Kidney epithelial cell (primary cell): ENCODE results near the gene CHID1. TPM values are rescaled to one million over a fixed set of nuclear protein-coding genes. Genes with fewer than 3 reads are reported as not detected.

Source experiments
- DNase-seq: peaks from one replicate; pipeline ENCODE4 v3.0.0-alpha.2; 2010; ENCODE audit warnings: low read depth
- H3K27me3 ChIP-seq: 2 replicates; pipeline ENCODE4 v1.6.0; 2011; ENCODE audit warnings: low read length; ENCODE audit not compliant: control insufficient read depth, insufficient read depth
- H3K36me3 ChIP-seq: 2 replicates; pipeline ENCODE4 v1.5.1; 2011; ENCODE audit warnings: low read length; ENCODE audit not compliant: control insufficient read depth, insufficient read depth
- H3K4me3 ChIP-seq: 2 replicates; pipeline ENCODE4 v1.5.1; 2011; ENCODE audit warnings: low read depth, mild to moderate bottlenecking, control low read depth, low read length
- CTCF ChIP-seq: IDR thresholded peaks from 2 replicates; pipeline ENCODE4 v1.5.1; 2011; ENCODE audit warnings: mild to moderate bottlenecking, moderate library complexity, low read length, control low read depth, inconsistent platforms; ENCODE audit not compliant: insufficient read depth, poor library complexity, severe bottlenecking
- total RNA-seq: library from RNA; depleted of rRNA; stranded (reverse); fragments of >200 nt; gene quantifications from 2 replicates; pipeline ENCODE4 v1.2.3, GENCODE V29; 2015

The CHID1 gene
- total RNA-seq, 1 donor from 2014 or later: 90.0 TPM

GRCh38 chr11:905952-906351, 4.7 kb downstream of the CHID1 start:
- no peak overlapping the region for H3K4me3 ChIP-seq
- no peak for DNase-seq
- TF ChIP-seq CTCF: no peak
- H3K36me3 ChIP-seq: peaks cover 2% of the 10 kb centered on the region
- H3K27me3 ChIP-seq: no peaks in the 10 kb centered on the region

GRCh38 chr11:904380-904779, 6.2 kb downstream of the CHID1 start:
- H3K36me3 ChIP-seq: peaks cover 2% of the 10 kb centered on the region
- no peak for DNase-seq
- no peak overlapping the region for H3K4me3 ChIP-seq
- no peak for TF ChIP-seq CTCF
- H3K27me3 ChIP-seq: no peaks in the 10 kb centered on the region

DNA sequence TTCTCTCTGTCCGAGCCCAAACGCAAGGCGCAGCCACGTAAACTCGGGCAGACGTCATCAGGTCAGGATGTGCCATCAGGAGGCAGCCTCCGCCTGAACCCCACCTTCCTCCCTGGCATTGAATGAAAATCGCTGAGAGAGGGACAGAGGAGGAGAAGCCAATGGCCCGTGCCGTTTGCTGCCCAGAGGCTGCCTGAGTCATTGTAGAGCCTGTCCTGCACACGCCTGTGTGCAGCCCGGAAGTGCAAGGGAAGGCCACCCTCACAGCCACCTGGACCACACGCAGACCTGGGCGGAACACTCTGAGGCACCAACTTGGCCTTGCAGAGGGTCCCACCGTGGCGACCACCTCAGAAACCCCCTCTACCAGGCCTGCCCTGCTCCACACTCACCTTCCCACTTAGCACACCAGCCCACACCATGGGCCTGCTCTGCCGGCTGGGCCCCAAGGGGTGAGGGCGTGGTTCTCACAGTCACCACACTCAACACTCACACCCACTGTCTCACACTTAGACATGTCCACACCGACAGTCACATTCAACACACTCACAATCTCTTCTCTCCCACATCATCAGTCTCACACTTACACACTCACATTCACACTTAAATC, 9.1 kb downstream of the CHID1 start:
- Histone ChIP-seq H3K4me3 (no peak overlapping the region), H3K27me3 (no peaks in the 10 kb centered on the region), H3K36me3 (peaks cover 5% of the 10 kb centered on the region)
- TF ChIP-seq CTCF: no peak
- DNase-seq: no peak

GRCh38 chr11:900545-900944, 10.1 kb downstream of the CHID1 start:
- Histone ChIP-seq H3K4me3 (no peak overlapping the region), H3K36me3 (peaks cover 5% of the 10 kb centered on the region), H3K27me3 (no peaks in the 10 kb centered on the region)
- no peak for TF ChIP-seq CTCF
- no peak for DNase-seq

GRCh38 chr11:899724-900123, 10.9 kb downstream of the CHID1 start:
- TF ChIP-seq CTCF: no peak
- Histone ChIP-seq H3K27me3 (no peaks in the 10 kb centered on the region), H3K36me3 (peaks cover 5% of the 10 kb centered on the region), H3K4me3 (no peak overlapping the region)
- no peak for DNase-seq

DNA sequence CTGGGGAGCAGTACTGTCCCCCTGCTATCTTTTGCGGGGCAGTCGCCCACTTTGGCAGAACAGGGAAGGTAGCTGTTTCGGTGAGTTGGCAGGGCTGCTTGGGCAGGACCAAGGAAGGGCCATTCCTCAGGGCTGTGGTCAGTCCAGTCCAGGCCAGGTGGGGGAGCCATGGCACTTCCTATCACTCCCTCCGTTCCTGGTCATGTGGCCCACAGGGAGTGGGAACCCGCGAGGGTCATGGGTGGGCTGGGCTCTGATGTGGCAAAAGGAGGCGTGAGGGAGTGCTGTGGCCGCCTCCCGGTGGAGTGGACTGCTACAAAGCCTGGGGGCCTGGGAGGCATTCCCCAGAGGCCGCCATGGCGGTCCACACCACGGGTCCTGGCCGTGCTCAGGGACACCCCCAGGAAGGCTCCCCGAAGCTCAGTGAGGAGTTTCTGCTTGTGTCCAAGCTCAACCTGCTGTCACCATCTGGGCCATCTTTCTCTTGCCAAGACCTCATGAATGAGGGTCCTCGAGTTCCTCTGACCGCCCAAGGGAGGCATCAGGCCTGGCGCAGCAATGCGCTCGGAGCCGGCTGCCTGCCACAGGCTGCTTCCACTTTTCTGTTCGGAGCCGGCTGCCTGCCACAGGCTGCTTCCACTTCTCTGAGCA, 11.9 kb downstream of the CHID1 start:
- H3K4me3 ChIP-seq: no peak overlapping the region
- no peaks in the 10 kb centered on the region for H3K27me3 ChIP-seq
- H3K36me3 ChIP-seq: peaks cover 4% of the 10 kb centered on the region
- DNase-seq: no peak
- peak; percentile 32 for TF ChIP-seq CTCF
